GM23338 (cell line): ENCODE measurements around the gene HSD11B1.

Experiments used
- CREB1 ChIP-seq: fragments of 250-450 bp; sonication (Bioruptor Pico); IDR thresholded peaks from 2 replicates; pipeline ENCODE4 v1.5.0; 2020; ENCODE audit warnings: low read depth, mild to moderate bottlenecking, moderate library complexity
- CTCF ChIP-seq, 2 experiments: fragments of 200-600 bp in 1 of 2; sonication (generic) in 1 of 2; conservative IDR thresholded peaks; 2 replicates each; pipeline versions ENCODE4 v1.5.1 to v1.6.1; 2016 to 2017; ENCODE audit warnings: antibody characterized with exemption in 2 of 2, low read depth in 2 of 2, mild to moderate bottlenecking in 2 of 2, moderate library complexity in 1 of 2
- POLR2AphosphoS5 ChIP-seq: IDR thresholded peaks from 2 replicates; pipeline ENCODE4 v1.6.1; 2016; ENCODE audit warnings: antibody characterized with exemption, low read depth
- REST ChIP-seq: IDR thresholded peaks from one replicate; pipeline ENCODE4 v1.6.1; 2018; ENCODE audit warnings: antibody characterized with exemption; ENCODE audit not compliant: unreplicated experiment

GRCh38 chr1:209741889-209742288 lies 37.2 kb downstream of the HSD11B1 start:
- TF ChIP-seq POLR2AphosphoS5 = no peak
- TF ChIP-seq REST = no peak
- no peak for TF ChIP-seq CTCF (conservative IDR thresholded peaks at IDR 0.05; ENCODE audit: low read depth in 2 of 2)
- no peak for TF ChIP-seq CREB1 (CRISPR knock-in tag)
